Psoas muscle (tissue), 8 donors: ENCODE data around the gene SOAT2. TPM values are rescaled to one million over a fixed set of nuclear protein-coding genes. Genes with fewer than 3 reads are reported as not detected.

Experiments used
- ATAC-seq, 4 donors: fragments of 200-7000 bp; cut with Tn5 transposase; one replicate each; pipeline ENCODE4 v1.9.1; 2020; ENCODE audit warnings: moderate library complexity in 3 of 4, mild to moderate bottlenecking in 2 of 4
- DNase-seq, 2 donors: peaks; one replicate each; pipeline ENCODE4 v3.0.0-alpha.2; 2020
- H3K27ac ChIP-seq: fragments of 200-600 bp; one replicate; pipeline ENCODE4 v1.8.0; 2022
- H3K27me3 ChIP-seq, 3 donors: fragments of 200-600 bp in 1 of 3; one replicate each; pipeline versions ENCODE4 v1.6.1 to v1.8.0; 2013 to 2022; ENCODE audit warnings: low read length in 2 of 3, mild to moderate bottlenecking in 2 of 3, moderate library complexity in 1 of 3; ENCODE audit not compliant: insufficient read depth in 3 of 3
- H3K36me3 ChIP-seq, 2 donors: fragments of 200-600 bp in 1 of 2; one replicate each; pipeline versions ENCODE4 v1.6.1 to v1.8.0; 2013 to 2022; ENCODE audit warnings: low read depth in 1 of 2, mild to moderate bottlenecking in 1 of 2, moderate library complexity in 1 of 2; ENCODE audit not compliant: insufficient read depth in 1 of 2
- H3K4me1 ChIP-seq: fragments of 200-600 bp; one replicate; pipeline ENCODE4 v1.8.0; 2022
- H3K4me3 ChIP-seq: fragments of 200-600 bp; one replicate; pipeline ENCODE4 v1.8.0; 2022; ENCODE audit warnings: mild to moderate bottlenecking
- H3K9me3 ChIP-seq: fragments of 200-600 bp; one replicate; pipeline ENCODE4 v1.8.0; 2022
- WGBS, 3 donors: extraction: QIAGEN DNeasy Blood & Tissue Kit; methylation state at CpG; one replicate each; pipeline versions ENCODE4 v1.1.6 to v1.1.7; 2013; 5-methylcytosine and 5-hydroxymethylcytosine counted together
- intact Hi-C, 2 donors: fragments of 100-400 bp; cut with DNase I; formaldehyde crosslinking; loops; one replicate each; pipeline versions ENCODE4 v1.11.0 to v1.14.2; 2022
- polyA plus RNA-seq, 3 donors: library from polyadenylated mRNA; stranded (reverse); fragments of 200-250 nt; gene quantifications; one replicate each; pipeline ENCODE4 v1.2.3, GENCODE V29; 2013
- total RNA-seq, 4 donors: library from RNA; stranded (reverse); fragmentation: NEBNext Ultra II Directional in 2 of 4; extraction: Animal tissue kit (Norgen Biotek cat#: 25700) in 2 of 4; gene quantifications; one replicate each; pipeline versions ENCODE4 v1.2.1 to v1.2.4, GENCODE V29; 2021 to 2023
- TF ChIP-seq, protein P1 (sequence below): fragments of 200-600 bp; IDR thresholded peaks from one replicate; pipeline ENCODE4 v1.8.0; 2022; ENCODE audit warnings: antibody characterized with exemption
- donor health status: healthy with polysubstance abuse.
- donor health status: DM: no; HTN: no; CAD: no; lungs with moderate emphysema.
- donor health status: Bipolar disorder and iron deficiency.
- donor health status: healthy.
- donor health status: DM: yes; HTN: yes; CAD: no.
- donor health status: DM: no; HTN: no; CAD: no.
- donor health status: DM: no; HTN: no; CAD: no.
- donor health status: DM: yes; HTN: yes; CAD: no.

Gene SOAT2
- total and polyA plus RNA-seq, 7 donors: 0.05 to 0.07 (median 0.07) TPM; not detected in 4

GRCh38 chr12:53170876-53171724, 67.8 kb downstream of the SOAT2 start:
- DNase-seq (no peak), ATAC-seq (no peak)
- 82 to 85% (median 83%) methylated on average over 14 of the region's 14 CpGs for WGBS, 3 donors
- intact Hi-C loops: no loop called here
- no peak overlapping the region for H3K4me3 ChIP-seq
- H3K9me3 ChIP-seq: no peaks in the 10 kb centered on the region
- H3K36me3 ChIP-seq: peaks cover 3 to 63% of the 10 kb centered on the region in 2 donors
- TF ChIP-seq, protein P1, sequence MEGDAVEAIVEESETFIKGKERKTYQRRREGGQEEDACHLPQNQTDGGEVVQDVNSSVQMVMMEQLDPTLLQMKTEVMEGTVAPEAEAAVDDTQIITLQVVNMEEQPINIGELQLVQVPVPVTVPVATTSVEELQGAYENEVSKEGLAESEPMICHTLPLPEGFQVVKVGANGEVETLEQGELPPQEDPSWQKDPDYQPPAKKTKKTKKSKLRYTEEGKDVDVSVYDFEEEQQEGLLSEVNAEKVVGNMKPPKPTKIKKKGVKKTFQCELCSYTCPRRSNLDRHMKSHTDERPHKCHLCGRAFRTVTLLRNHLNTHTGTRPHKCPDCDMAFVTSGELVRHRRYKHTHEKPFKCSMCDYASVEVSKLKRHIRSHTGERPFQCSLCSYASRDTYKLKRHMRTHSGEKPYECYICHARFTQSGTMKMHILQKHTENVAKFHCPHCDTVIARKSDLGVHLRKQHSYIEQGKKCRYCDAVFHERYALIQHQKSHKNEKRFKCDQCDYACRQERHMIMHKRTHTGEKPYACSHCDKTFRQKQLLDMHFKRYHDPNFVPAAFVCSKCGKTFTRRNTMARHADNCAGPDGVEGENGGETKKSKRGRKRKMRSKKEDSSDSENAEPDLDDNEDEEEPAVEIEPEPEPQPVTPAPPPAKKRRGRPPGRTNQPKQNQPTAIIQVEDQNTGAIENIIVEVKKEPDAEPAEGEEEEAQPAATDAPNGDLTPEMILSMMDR: no peak
- H3K4me1 ChIP-seq: no peaks in the 10 kb centered on the region
- no peaks in the 10 kb centered on the region for H3K27me3 ChIP-seq
- H3K27ac ChIP-seq: no peak overlapping the region

DNA sequence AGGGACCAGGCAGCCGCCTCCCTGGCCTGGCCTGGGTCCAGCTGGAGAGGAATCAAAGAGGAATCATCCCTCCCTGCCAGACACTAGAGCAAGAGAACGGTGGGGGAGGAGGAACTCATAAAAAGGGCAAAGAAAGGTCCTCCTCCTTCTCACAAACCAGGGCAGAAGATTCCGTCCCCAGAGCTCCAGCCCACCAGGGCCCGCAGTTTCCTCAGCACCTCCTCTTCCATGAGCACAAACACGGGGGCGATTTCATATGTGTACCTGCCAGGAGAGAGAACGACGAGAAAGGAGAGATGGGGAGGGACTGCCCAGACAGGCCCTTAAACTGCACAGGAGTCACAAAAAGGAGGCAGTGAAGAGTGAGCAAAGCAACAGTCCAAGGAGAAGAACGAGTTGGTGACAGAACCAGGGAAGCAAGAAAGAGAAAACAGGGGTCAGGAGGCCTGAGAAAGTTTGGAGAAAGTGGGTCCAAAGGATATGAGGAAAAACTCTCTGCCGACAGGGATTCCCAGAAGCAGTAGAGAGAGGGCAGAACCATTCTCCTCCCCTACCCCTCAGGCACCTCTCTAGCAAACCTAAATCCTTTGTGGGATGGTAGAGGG, 68.5 kb downstream of the SOAT2 start:
- H3K4me1 ChIP-seq: no peaks in the 10 kb centered on the region
- no peak overlapping the region for H3K27ac ChIP-seq
- WGBS, 3 donors: 57 to 61% (median 58%) methylated on average over 10 of the region's 10 CpGs
- ATAC-seq (no peak), DNase-seq (no peak)
- H3K4me3 ChIP-seq: no peak overlapping the region
- TF ChIP-seq, protein P1: no peak
- intact Hi-C loops: no loop called here
- no peaks in the 10 kb centered on the region for H3K27me3 ChIP-seq
- peaks cover 3 to 56% of the 10 kb centered on the region in 2 donors for H3K36me3 ChIP-seq
- no peaks in the 10 kb centered on the region for H3K9me3 ChIP-seq

DNA sequence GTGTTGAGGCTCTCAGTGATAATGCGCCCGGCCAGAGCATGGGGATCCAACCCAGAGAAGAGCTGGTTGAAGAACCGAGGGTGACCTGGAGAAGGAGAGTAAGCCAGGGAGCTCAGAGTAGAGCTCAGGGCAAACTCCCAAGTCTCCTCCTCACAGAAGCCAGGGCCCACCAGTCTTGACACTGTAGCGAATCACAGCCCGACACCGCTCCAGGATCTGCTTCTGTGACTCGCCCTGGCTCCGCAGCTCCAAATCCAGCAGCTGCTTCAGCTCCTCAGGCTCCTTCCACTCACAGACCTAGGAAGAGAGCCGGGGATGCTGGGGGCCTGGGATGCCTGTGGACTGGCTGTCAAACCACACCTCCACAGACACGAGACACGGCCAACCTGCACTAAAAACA, 69.1 kb downstream of the SOAT2 start:
- Histone ChIP-seq H3K27me3 (no peaks in the 10 kb centered on the region), H3K4me1 (no peaks in the 10 kb centered on the region), H3K36me3 (peaks cover 0 to 50% of the 10 kb centered on the region in 2 donors), H3K4me3 (no peak overlapping the region), H3K27ac (no peak overlapping the region), H3K9me3 (no peaks in the 10 kb centered on the region)
- intact Hi-C loops: no loop called here
- DNase-seq (no peak), ATAC-seq (no peak)
- TF ChIP-seq, protein P1: no peak
- WGBS, 3 donors: 83 to 94% (median 89%) methylated on average over 11 of the region's 11 CpGs

- intact Hi-C loops: no loop called here
- no peak for DNase-seq
Measured at GRCh38 chr12:53173085-53173715, 69.9 kb downstream of the SOAT2 start.

More at GRCh38 chr12:53173085-53173715, 69.9 kb downstream of the SOAT2 start:
- ATAC-seq: no peak
- no peaks in the 10 kb centered on the region for H3K9me3 ChIP-seq
- no peak overlapping the region for H3K27ac ChIP-seq
- H3K4me1 ChIP-seq: no peaks in the 10 kb centered on the region
- TF ChIP-seq, protein P1: no peak
- peaks cover 0 to 44% of the 10 kb centered on the region in 2 donors for H3K36me3 ChIP-seq
- H3K4me3 ChIP-seq: no peak overlapping the region
- WGBS, 3 donors: 87 to 91% (median 89%) methylated on average over 10 of the region's 10 CpGs
- no peaks in the 10 kb centered on the region for H3K27me3 ChIP-seq

Other genes with a start within 250 kb of the SOAT2 start
- 1 to 10 TPM in 1 of 4 donors, under 1 TPM in 3; 0.54 to 1.3 (median 0.75) TPM for gene KRT8, start 198.4 kb upstream of the SOAT2 start, total RNA-seq
- gene KRT8, start 198.4 kb upstream of the SOAT2 start, polyA plus RNA-seq: 1 to 10 TPM in 2 of 3 donors, under 1 TPM in 1; 0.59 to 1.2 (median 1.2) TPM
- 1 to 10 TPM in 3 of 4 donors, under 1 TPM in 1; 0.99 to 1.7 (median 1.4) TPM for gene KRT18, start 154.4 kb upstream of the SOAT2 start, total RNA-seq
- 1 to 10 TPM in 2 of 3 donors, under 1 TPM in 1; 0.39 to 1.6 (median 1.3) TPM for gene KRT18, start 154.4 kb upstream of the SOAT2 start, polyA plus RNA-seq
- 100 to 1,000 TPM; 565 to 669 (median 617) TPM for gene EIF4B, start 97.0 kb upstream of the SOAT2 start, total RNA-seq
- 100 to 1,000 TPM; 150 to 304 (median 207) TPM for gene EIF4B, start 97.0 kb upstream of the SOAT2 start, polyA plus RNA-seq
- 100 to 1,000 TPM in 1 of 4 donors, 10 to 100 TPM in 3; 39.4 to 132 (median 70.7) TPM for gene TNS2, start 53.4 kb upstream of the SOAT2 start, total RNA-seq
- 10 to 100 TPM; 37.7 to 48.9 (median 47.1) TPM for gene TNS2, start 53.4 kb upstream of the SOAT2 start, polyA plus RNA-seq
- gene SPRYD3, start 24.1 kb upstream of the SOAT2 start, total RNA-seq: 10 to 100 TPM; 19.7 to 22.6 (median 21.7) TPM
- 10 to 100 TPM; 16.5 to 49.1 (median 34.2) TPM for gene SPRYD3, start 24.1 kb upstream of the SOAT2 start, polyA plus RNA-seq
- 10 to 100 TPM in 3 of 4 donors, 1 to 10 TPM in 1; 6.4 to 21.3 (median 18.1) TPM for gene IGFBP6, start 5.8 kb upstream of the SOAT2 start, total RNA-seq
- 10 to 100 TPM; 23.9 to 27.0 (median 25.5) TPM for gene IGFBP6, start 5.8 kb upstream of the SOAT2 start, polyA plus RNA-seq
- gene ZNF740, start 77.2 kb downstream of the SOAT2 start, total RNA-seq: 10 to 100 TPM; 15.7 to 22.8 (median 19.8) TPM
- gene ZNF740, start 77.2 kb downstream of the SOAT2 start, polyA plus RNA-seq: 1 to 10 TPM; 3.3 to 8.8 (median 4.7) TPM
- gene CSAD, start 77.4 kb downstream of the SOAT2 start, total RNA-seq: 1 to 10 TPM; 3.9 to 6.6 (median 5.9) TPM
- gene CSAD, start 77.4 kb downstream of the SOAT2 start, polyA plus RNA-seq: 1 to 10 TPM; 5.5 to 7.8 (median 6.8) TPM
- 1 to 10 TPM in 2 of 4 donors, under 1 TPM in 2; 0.40 to 1.6 (median 0.94) TPM for gene ITGB7, start 103.8 kb downstream of the SOAT2 start, total RNA-seq
- gene ITGB7, start 103.8 kb downstream of the SOAT2 start, polyA plus RNA-seq: under 1 TPM; 0.19 to 0.73 (median 0.35) TPM
- gene RARG, start 128.7 kb downstream of the SOAT2 start, total RNA-seq: 10 to 100 TPM in 1 of 4 donors, 1 to 10 TPM in 3; 5.0 to 10.7 (median 6.2) TPM
- gene RARG, start 128.7 kb downstream of the SOAT2 start, polyA plus RNA-seq: 10 to 100 TPM in 1 of 3 donors, 1 to 10 TPM in 2; 3.7 to 10.8 (median 8.2) TPM
- under 1 TPM in 2 of 4 donors, not detected in 2; 0.37 to 0.48 TPM for gene ESPL1, start 164.8 kb downstream of the SOAT2 start, total RNA-seq
- gene ESPL1, start 164.8 kb downstream of the SOAT2 start, polyA plus RNA-seq: under 1 TPM; 0.03 to 0.30 (median 0.08) TPM
- gene PFDN5, start 192.1 kb downstream of the SOAT2 start, total RNA-seq: 100 to 1,000 TPM; 239 to 282 (median 266) TPM
- gene PFDN5, start 192.1 kb downstream of the SOAT2 start, polyA plus RNA-seq: 100 to 1,000 TPM; 406 to 603 (median 474) TPM
- 10 to 100 TPM; 43.1 to 51.4 (median 44.5) TPM for gene MYG1, start 196.2 kb downstream of the SOAT2 start, total RNA-seq
- 10 to 100 TPM; 34.6 to 68.9 (median 65.0) TPM for gene MYG1, start 196.2 kb downstream of the SOAT2 start, polyA plus RNA-seq
- gene AAAS, start 218.1 kb downstream of the SOAT2 start, total RNA-seq: 10 to 100 TPM; 29.0 to 35.7 (median 31.5) TPM
- gene AAAS, start 218.1 kb downstream of the SOAT2 start, polyA plus RNA-seq: 10 to 100 TPM; 22.9 to 36.8 (median 34.0) TPM
- not detected for gene SP7, start 232.9 kb downstream of the SOAT2 start, total RNA-seq
- gene SP7, start 232.9 kb downstream of the SOAT2 start, polyA plus RNA-seq: not detected